Measurements from ENCODE around the gene ANKRD13C.

DNA sequence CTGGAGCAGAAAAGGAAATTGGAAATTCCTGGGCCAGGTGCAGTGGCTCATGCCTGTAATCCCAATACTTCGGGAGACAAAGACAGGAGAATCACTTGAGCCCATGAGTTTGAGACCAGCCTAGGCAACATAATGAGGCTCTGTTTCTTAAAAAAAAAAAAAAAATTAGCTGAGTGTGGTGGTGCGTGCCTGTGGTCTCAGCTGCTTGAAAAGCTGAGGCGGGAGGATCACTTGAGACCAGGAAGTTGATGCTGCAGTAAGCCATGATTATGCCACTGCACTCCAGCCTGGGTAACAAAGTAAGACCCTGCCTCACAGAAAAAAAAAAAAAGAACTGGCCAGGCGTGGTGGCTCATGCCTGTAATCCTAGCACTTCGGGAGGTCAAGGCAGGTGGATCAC is 76.6 kb downstream of the ANKRD13C start:
- TF ChIP-seq, protein P1, sequence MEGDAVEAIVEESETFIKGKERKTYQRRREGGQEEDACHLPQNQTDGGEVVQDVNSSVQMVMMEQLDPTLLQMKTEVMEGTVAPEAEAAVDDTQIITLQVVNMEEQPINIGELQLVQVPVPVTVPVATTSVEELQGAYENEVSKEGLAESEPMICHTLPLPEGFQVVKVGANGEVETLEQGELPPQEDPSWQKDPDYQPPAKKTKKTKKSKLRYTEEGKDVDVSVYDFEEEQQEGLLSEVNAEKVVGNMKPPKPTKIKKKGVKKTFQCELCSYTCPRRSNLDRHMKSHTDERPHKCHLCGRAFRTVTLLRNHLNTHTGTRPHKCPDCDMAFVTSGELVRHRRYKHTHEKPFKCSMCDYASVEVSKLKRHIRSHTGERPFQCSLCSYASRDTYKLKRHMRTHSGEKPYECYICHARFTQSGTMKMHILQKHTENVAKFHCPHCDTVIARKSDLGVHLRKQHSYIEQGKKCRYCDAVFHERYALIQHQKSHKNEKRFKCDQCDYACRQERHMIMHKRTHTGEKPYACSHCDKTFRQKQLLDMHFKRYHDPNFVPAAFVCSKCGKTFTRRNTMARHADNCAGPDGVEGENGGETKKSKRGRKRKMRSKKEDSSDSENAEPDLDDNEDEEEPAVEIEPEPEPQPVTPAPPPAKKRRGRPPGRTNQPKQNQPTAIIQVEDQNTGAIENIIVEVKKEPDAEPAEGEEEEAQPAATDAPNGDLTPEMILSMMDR (IDR thresholded peaks at IDR 0.05) = no peak
- no peak for TF ChIP-seq POLR2A (IDR thresholded peaks at IDR 0.05)
